ENCODE measurements around the gene GATM. TPM values are rescaled to one million over a fixed set of nuclear protein-coding genes. Genes with fewer than 3 reads are reported as not detected.
A peak's percentile ranks its signal among the peaks of the same experiment; 100 is the strongest.

Gene GATM
- total and polyA plus RNA-seq, 10 of the 15 experiments (the other 5 are each of a cell fraction or from before 2014, with no cell fraction given), result 11.7 to 83.1 (median 38.2) TPM

DNA sequence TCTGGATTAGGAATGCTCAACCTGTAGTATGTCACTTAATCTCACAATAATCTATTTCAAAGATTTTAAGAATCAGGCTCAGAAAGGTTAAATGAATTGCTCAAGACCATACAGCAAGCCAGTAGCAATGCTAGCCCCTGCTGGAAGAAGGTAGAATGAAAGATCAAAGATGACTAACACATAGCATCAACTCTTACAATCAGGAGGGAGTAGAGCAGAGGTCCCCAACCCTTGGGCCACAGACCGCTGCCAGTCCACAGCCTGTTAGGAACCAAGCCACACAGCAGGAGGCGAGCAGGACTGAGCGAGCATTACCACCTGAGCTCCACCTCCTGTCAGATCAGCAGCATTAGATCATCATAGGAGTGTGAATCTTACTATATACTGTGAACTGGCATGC lies 15.5 kb upstream of the GATM start:
- POLR2A ChIA-PET, result interaction anchor here (1.4 to 3.1 kb wide), 2 partner anchors 9 to 17 kb away, joined by 5 to 17 read pairs; partner anchors contain the start of gene GATM
- CTCF ChIA-PET, result interaction anchor here (1.2 to 5.7 kb wide), 7 partner anchors 8 to 230 kb away, joined by 3 to 81 read pairs (median 10); no protein-coding TSS in a partner anchor
- 100% methylated on average over 3 of the region's 3 CpGs for WGBS (ENCODE audit: insufficient coverage, insufficient replicate concordance, low lambda C conversion rate, missing lambda C conversion rate)

More for the DNA sequence above, 15.5 kb upstream of the GATM start:
- Histone ChIP-seq H3K4me1 (ENCODE audit: control insufficient read depth, insufficient read depth, low read length) (peaks cover 21% of the 10 kb centered on the region), H2AFZ (ENCODE audit: control insufficient read depth, low read depth, low read length) (no peak overlapping the region), H3K9ac (ENCODE audit: control insufficient read depth, insufficient read depth, low read length) (no peak overlapping the region), H3K79me2 (ENCODE audit: control insufficient read depth, insufficient read depth, low read length) (no peaks in the 10 kb centered on the region), H3K4me2 (ENCODE audit: control insufficient read depth, insufficient read depth) (no peak overlapping the region), H3K36me3 (ENCODE audit: control insufficient read depth in 2 of 2, insufficient read depth in 2 of 2, low read length in 1 of 2) (no peaks in the 10 kb centered on the region), H3K27me3 (replicated peaks in 1 of 2; ENCODE audit: control insufficient read depth in 2 of 2, insufficient read depth in 2 of 2, low read length in 1 of 2) (no peaks in the 10 kb centered on the region), H3K9me3 (replicated peaks; ENCODE audit: control insufficient read depth, insufficient read depth, low read length) (no peaks in the 10 kb centered on the region), H4K20me1 (ENCODE audit: control insufficient read depth, insufficient read depth) (no peaks in the 10 kb centered on the region), H3K4me3 (no peak overlapping the region), H3K27ac (ENCODE audit: control insufficient read depth, insufficient read depth) (no peak overlapping the region)
- FAIRE-seq (no peak), ATAC-seq (peak; percentile 48), DNase-seq (ENCODE audit: low read depth, low spot score) (no peak)
- intact Hi-C loops (cut with micrococcal nuclease; ENCODE audit: unreplicated experiment) (loop anchor here (2.0 kb wide), 1 partner anchor 19 kb away; no protein-coding TSS in a partner anchor), in situ Hi-C loops (cut with MboI) (loop anchor here (5.0 kb wide), 2 partner anchors 87 to 192 kb away; no protein-coding TSS in a partner anchor)
- no TSS peak for BruUV-seq (replicated peaks)
- ChIA-PET SMC1A (ENCODE audit: uncharacterized antibody, unreplicated experiment) (interaction anchor here (1.0 to 5.6 kb wide), 12 partner anchors 8 to 230 kb away, joined by 3 to 46 read pairs (median 9); partner anchors contain the start of gene GATM), RAD21 (ENCODE audit: unreplicated experiment) (interaction anchor here (1.1 to 4.4 kb wide), 5 partner anchors 8 to 231 kb away, joined by 5 to 27 read pairs (median 16); a partner anchor contains a TSS)
- TF ChIP-seq MYB (IDR thresholded peaks at IDR 0.05; ENCODE audit: borderline replicate concordance, low read depth, low read length), result no peak
- no peak for TF ChIP-seq CREB1 (IDR thresholded peaks at IDR 0.05; ENCODE audit: low read depth)
- TF ChIP-seq EZH2 (IDR thresholded peaks at IDR 0.05; ENCODE audit: borderline replicate concordance, control insufficient read depth, low read depth, low read length), result no peak
- peak; percentile 39 for TF ChIP-seq RAD21 (IDR thresholded peaks at IDR 0.05; ENCODE audit: insufficient read depth, low read depth, low read length)
- TF ChIP-seq, protein P1, sequence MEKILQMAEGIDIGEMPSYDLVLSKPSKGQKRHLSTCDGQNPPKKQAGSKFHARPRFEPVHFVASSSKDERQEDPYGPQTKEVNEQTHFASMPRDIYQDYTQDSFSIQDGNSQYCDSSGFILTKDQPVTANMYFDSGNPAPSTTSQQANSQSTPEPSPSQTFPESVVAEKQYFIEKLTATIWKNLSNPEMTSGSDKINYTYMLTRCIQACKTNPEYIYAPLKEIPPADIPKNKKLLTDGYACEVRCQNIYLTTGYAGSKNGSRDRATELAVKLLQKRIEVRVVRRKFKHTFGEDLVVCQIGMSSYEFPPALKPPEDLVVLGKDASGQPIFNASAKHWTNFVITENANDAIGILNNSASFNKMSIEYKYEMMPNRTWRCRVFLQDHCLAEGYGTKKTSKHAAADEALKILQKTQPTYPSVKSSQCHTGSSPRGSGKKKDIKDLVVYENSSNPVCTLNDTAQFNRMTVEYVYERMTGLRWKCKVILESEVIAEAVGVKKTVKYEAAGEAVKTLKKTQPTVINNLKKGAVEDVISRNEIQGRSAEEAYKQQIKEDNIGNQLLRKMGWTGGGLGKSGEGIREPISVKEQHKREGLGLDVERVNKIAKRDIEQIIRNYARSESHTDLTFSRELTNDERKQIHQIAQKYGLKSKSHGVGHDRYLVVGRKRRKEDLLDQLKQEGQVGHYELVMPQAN (conservative IDR thresholded peaks at IDR 0.05), result no peak
- TF ChIP-seq RB1 (IDR thresholded peaks at IDR 0.05; ENCODE audit: borderline replicate concordance), result no peak
- TF ChIP-seq, protein P2, sequence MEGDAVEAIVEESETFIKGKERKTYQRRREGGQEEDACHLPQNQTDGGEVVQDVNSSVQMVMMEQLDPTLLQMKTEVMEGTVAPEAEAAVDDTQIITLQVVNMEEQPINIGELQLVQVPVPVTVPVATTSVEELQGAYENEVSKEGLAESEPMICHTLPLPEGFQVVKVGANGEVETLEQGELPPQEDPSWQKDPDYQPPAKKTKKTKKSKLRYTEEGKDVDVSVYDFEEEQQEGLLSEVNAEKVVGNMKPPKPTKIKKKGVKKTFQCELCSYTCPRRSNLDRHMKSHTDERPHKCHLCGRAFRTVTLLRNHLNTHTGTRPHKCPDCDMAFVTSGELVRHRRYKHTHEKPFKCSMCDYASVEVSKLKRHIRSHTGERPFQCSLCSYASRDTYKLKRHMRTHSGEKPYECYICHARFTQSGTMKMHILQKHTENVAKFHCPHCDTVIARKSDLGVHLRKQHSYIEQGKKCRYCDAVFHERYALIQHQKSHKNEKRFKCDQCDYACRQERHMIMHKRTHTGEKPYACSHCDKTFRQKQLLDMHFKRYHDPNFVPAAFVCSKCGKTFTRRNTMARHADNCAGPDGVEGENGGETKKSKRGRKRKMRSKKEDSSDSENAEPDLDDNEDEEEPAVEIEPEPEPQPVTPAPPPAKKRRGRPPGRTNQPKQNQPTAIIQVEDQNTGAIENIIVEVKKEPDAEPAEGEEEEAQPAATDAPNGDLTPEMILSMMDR (IDR thresholded peaks at IDR 0.05 in 2 of 3, conservative IDR thresholded peaks at IDR 0.05 in 1 of 3; ENCODE audit: control insufficient read depth in 2 of 3, extremely low read depth in 1 of 3, insufficient read depth in 1 of 3, low read depth in 3 of 3, low read length in 3 of 3), result peak; percentile 26 to 55 (median 53); a peak in 5 of 6 replicates
- no peak for TF ChIP-seq CEBPB (IDR thresholded peaks at IDR 0.05; ENCODE audit: borderline replicate concordance in 1 of 2, low read depth in 2 of 2, low read length in 2 of 2)
- TF ChIP-seq FOXK2 (IDR thresholded peaks at IDR 0.05), result no peak
- TF ChIP-seq, protein P3, sequence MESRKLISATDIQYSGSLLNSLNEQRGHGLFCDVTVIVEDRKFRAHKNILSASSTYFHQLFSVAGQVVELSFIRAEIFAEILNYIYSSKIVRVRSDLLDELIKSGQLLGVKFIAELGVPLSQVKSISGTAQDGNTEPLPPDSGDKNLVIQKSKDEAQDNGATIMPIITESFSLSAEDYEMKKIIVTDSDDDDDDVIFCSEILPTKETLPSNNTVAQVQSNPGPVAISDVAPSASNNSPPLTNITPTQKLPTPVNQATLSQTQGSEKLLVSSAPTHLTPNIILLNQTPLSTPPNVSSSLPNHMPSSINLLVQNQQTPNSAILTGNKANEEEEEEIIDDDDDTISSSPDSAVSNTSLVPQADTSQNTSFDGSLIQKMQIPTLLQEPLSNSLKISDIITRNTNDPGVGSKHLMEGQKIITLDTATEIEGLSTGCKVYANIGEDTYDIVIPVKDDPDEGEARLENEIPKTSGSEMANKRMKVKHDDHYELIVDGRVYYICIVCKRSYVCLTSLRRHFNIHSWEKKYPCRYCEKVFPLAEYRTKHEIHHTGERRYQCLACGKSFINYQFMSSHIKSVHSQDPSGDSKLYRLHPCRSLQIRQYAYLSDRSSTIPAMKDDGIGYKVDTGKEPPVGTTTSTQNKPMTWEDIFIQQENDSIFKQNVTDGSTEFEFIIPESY (IDR thresholded peaks at IDR 0.05), result peak; percentile 71; the same call in 1 of the 2 replicates
- no peak for TF ChIP-seq BMI1 (IDR thresholded peaks at IDR 0.05; ENCODE audit: borderline replicate concordance)

All from GM12878 (cell line).